MG63 (cell line): ENCODE data around the gene ZNRF1. TPM values are rescaled to one million over a fixed set of nuclear protein-coding genes. Genes with fewer than 3 reads are reported as not detected.
"Not testable (repeated sequence)": the region's sequence is repeated elsewhere in the genome, so short reads cannot be mapped to it uniquely, and the experiment has no call there.

Source experiments
- DNase-seq: peaks from one replicate; pipeline ENCODE4 v3.0.0-alpha.2; 2020
- H3K27me3 ChIP-seq: fragments of 250-450 bp; sonication (Bioruptor Pico); 2 replicates; pipeline ENCODE4 v1.5.1; 2020; ENCODE audit warnings: mild to moderate bottlenecking, moderate library complexity
- H3K36me3 ChIP-seq: fragments of 250-450 bp; sonication (Bioruptor Pico); 2 replicates; pipeline ENCODE4 v1.5.1; 2020; ENCODE audit warnings: mild to moderate bottlenecking, moderate library complexity
- H3K4me3 ChIP-seq: fragments of 250-450 bp; sonication (Bioruptor Pico); 2 replicates; pipeline ENCODE4 v1.5.1; 2020; ENCODE audit warnings: mild to moderate bottlenecking, moderate library complexity
- H3K9me3 ChIP-seq: fragments of 250-450 bp; sonication (Bioruptor Pico); 2 replicates; pipeline ENCODE4 v1.5.1; 2020; ENCODE audit warnings: mild to moderate bottlenecking, moderate library complexity
- total RNA-seq: library from RNA; depleted of rRNA; stranded (reverse); fragments of >200 nt; shearing (Covaris generic); gene quantifications from 2 replicates; pipeline ENCODE4 v1.2.3, GENCODE V29; 2014; ENCODE audit warnings: low replicate concordance

The ZNRF1 gene
- total RNA-seq, 1 experiment from 2014 or later, result 8.2 TPM

- Histone ChIP-seq H3K4me3 (no peak overlapping the region), H3K36me3 (no peaks in the 10 kb centered on the region), H3K9me3 (peaks cover 9% of the 10 kb centered on the region), H3K27me3 (no peaks in the 10 kb centered on the region)
- no peak for DNase-seq
Measured at GRCh38 chr16:75019007-75019406, 20.2 kb downstream of the ZNRF1 start.

- no peaks in the 10 kb centered on the region for H3K36me3 ChIP-seq
- no peak for DNase-seq
- H3K4me3 ChIP-seq, result no peak overlapping the region
- H3K27me3 ChIP-seq, result no peaks in the 10 kb centered on the region
- H3K9me3 ChIP-seq, result peaks cover 9% of the 10 kb centered on the region
Measured at GRCh38 chr16:75019586-75019985, 20.8 kb downstream of the ZNRF1 start.

- DNase-seq, result no peak
- no peak overlapping the region for H3K4me3 ChIP-seq
- H3K36me3 ChIP-seq, result no peaks in the 10 kb centered on the region
- peaks cover 9% of the 10 kb centered on the region for H3K9me3 ChIP-seq
- H3K27me3 ChIP-seq, result no peaks in the 10 kb centered on the region
Measured at GRCh38 chr16:75021410-75021809, 22.6 kb downstream of the ZNRF1 start.

GRCh38 chr16:75022567-75022966, 23.7 kb downstream of the ZNRF1 start:
- H3K9me3 ChIP-seq, result peaks cover 9% of the 10 kb centered on the region
- no peak for DNase-seq
- no peaks in the 10 kb centered on the region for H3K27me3 ChIP-seq
- H3K4me3 ChIP-seq, result no peak overlapping the region
- H3K36me3 ChIP-seq, result no peaks in the 10 kb centered on the region

- Histone ChIP-seq H3K9me3 (peaks cover 9% of the 10 kb centered on the region), H3K4me3 (no peak overlapping the region), H3K36me3 (no peaks in the 10 kb centered on the region), H3K27me3 (no peaks in the 10 kb centered on the region)
- no peak for DNase-seq
Measured at GRCh38 chr16:75023009-75023408, 24.2 kb downstream of the ZNRF1 start.

GRCh38 chr16:75024182-75024581, 25.4 kb downstream of the ZNRF1 start:
- Histone ChIP-seq H3K27me3 (no peaks in the 10 kb centered on the region), H3K4me3 (no peak overlapping the region), H3K36me3 (no peaks in the 10 kb centered on the region), H3K9me3 (peaks cover 9% of the 10 kb centered on the region)
- no peak for DNase-seq

GRCh38 chr16:75024594-75024993, 25.8 kb downstream of the ZNRF1 start:
- Histone ChIP-seq H3K36me3 (no peaks in the 10 kb centered on the region), H3K4me3 (no peak overlapping the region), H3K27me3 (no peaks in the 10 kb centered on the region), H3K9me3 (peaks cover 9% of the 10 kb centered on the region)
- DNase-seq, result no peak

GRCh38 chr16:75025761-75026160, 26.9 kb downstream of the ZNRF1 start:
- H3K36me3 ChIP-seq, result no peaks in the 10 kb centered on the region
- H3K27me3 ChIP-seq, result no peaks in the 10 kb centered on the region
- H3K4me3 ChIP-seq, result no peak overlapping the region
- H3K9me3 ChIP-seq, result peaks cover 6% of the 10 kb centered on the region
- peak; percentile 53 for DNase-seq

- H3K36me3 ChIP-seq, H3K9me3 ChIP-seq, H3K27me3 ChIP-seq, H3K4me3 ChIP-seq: not testable (repeated sequence)
- DNase-seq, result peak; percentile 51
Measured at GRCh38 chr16:75026239-75026891, 27.5 kb downstream of the ZNRF1 start.

GRCh38 chr16:75026892-75027391, 28.1 kb downstream of the ZNRF1 start:
- Histone ChIP-seq H3K4me3 (no peak overlapping the region), H3K27me3 (no peaks in the 10 kb centered on the region), H3K9me3 (no peaks in the 10 kb centered on the region), H3K36me3 (no peaks in the 10 kb centered on the region)
- DNase-seq, result no peak

GRCh38 chr16:75027520-75028300, 28.9 kb downstream of the ZNRF1 start:
- H3K36me3 ChIP-seq, result no peaks in the 10 kb centered on the region
- H3K4me3 ChIP-seq, result no peak overlapping the region
- no peak for DNase-seq

GRCh38 chr16:75028544-75029135, 29.8 kb downstream of the ZNRF1 start:
- Histone ChIP-seq H3K9me3 (no peaks in the 10 kb centered on the region), H3K36me3 (no peaks in the 10 kb centered on the region), H3K4me3 (no peak overlapping the region), H3K27me3 (no peaks in the 10 kb centered on the region)
- DNase-seq, result no peak

More at GRCh38 chr16:75027520-75028300, 28.9 kb downstream of the ZNRF1 start:
- Histone ChIP-seq H3K27me3 (no peaks in the 10 kb centered on the region), H3K9me3 (no peaks in the 10 kb centered on the region)

GRCh38 chr16:75029854-75030253, 31.0 kb downstream of the ZNRF1 start:
- Histone ChIP-seq H3K27me3 (no peaks in the 10 kb centered on the region), H3K4me3 (no peak overlapping the region), H3K9me3 (no peaks in the 10 kb centered on the region), H3K36me3 (no peaks in the 10 kb centered on the region)
- DNase-seq, result peak; percentile 17

- DNase-seq, result no peak
- Histone ChIP-seq H3K9me3 (no peaks in the 10 kb centered on the region), H3K36me3 (no peaks in the 10 kb centered on the region), H3K4me3 (no peak overlapping the region), H3K27me3 (no peaks in the 10 kb centered on the region)
Measured at GRCh38 chr16:75032655-75033054, 33.8 kb downstream of the ZNRF1 start.

GRCh38 chr16:75035410-75035968, 36.7 kb downstream of the ZNRF1 start:
- no peak for DNase-seq
- Histone ChIP-seq H3K9me3 (no peaks in the 10 kb centered on the region), H3K4me3 (no peak overlapping the region), H3K36me3 (no peaks in the 10 kb centered on the region), H3K27me3 (no peaks in the 10 kb centered on the region)

GRCh38 chr16:75038036-75038858, 39.4 kb downstream of the ZNRF1 start:
- H3K9me3 ChIP-seq, result no peaks in the 10 kb centered on the region
- no peaks in the 10 kb centered on the region for H3K36me3 ChIP-seq
- no peak for DNase-seq
- no peak overlapping the region for H3K4me3 ChIP-seq
- H3K27me3 ChIP-seq, result no peaks in the 10 kb centered on the region
